Urothelium cell line (cell line): ENCODE measurements around the gene SAMD10.

Experiments used
- DNase-seq: peaks from one replicate; pipeline ENCODE4 v3.0.0; 2011; ENCODE audit warnings: low spot score, mixed read lengths
- FAIRE-seq: peaks from 2 replicates; lab custom pipeline; 2011; peaks lifted over from hg19 to GRCh38; lab: Jason Lieb, UNC

The SAMD10 gene

GRCh38 chr20:63957690-63958441 is 21.6 kb downstream of the SAMD10 start:
- FAIRE-seq (no peak), DNase-seq (peak; percentile 25)

- FAIRE-seq = no peak
Measured at GRCh38 chr20:63957004-63957689, 22.3 kb downstream of the SAMD10 start.

GRCh38 chr20:63956664-63957003 is 22.8 kb downstream of the SAMD10 start:
- no peak for DNase-seq
- no peak for FAIRE-seq

More at GRCh38 chr20:63957004-63957689, 22.3 kb downstream of the SAMD10 start:
- DNase-seq = peak; percentile 79

GRCh38 chr20:63955827-63956663 is 23.4 kb downstream of the SAMD10 start, which contains the start of gene UCKL1:
UCKL1 (minus strand) TSS chr20:63956416; CDS start chr20:63956372, 44 bp downstream.
- FAIRE-seq (no peak), DNase-seq (peak; percentile 90)

GRCh38 chr20:63955281-63955826 is 24.1 kb downstream of the SAMD10 start:
- DNase-seq (peak; percentile 49), FAIRE-seq (no peak)

- no peak for FAIRE-seq
Measured at GRCh38 chr20:63953764-63954429, 25.5 kb downstream of the SAMD10 start.

GRCh38 chr20:63952769-63953168 is 26.7 kb downstream of the SAMD10 start:
- DNase-seq (no peak), FAIRE-seq (no peak)

More at GRCh38 chr20:63953764-63954429, 25.5 kb downstream of the SAMD10 start:
- no peak for DNase-seq

GRCh38 chr20:63952210-63952535 is 27.3 kb downstream of the SAMD10 start:
- DNase-seq = no peak
- no peak for FAIRE-seq

- DNase-seq (no peak), FAIRE-seq (no peak)
Measured at GRCh38 chr20:63951398-63952209, 27.8 kb downstream of the SAMD10 start.

- FAIRE-seq (no peak), DNase-seq (no peak)
Measured at GRCh38 chr20:63950701-63951397, 28.6 kb downstream of the SAMD10 start.

- DNase-seq (no peak), FAIRE-seq (no peak)
Measured at GRCh38 chr20:63947638-63948456, 31.6 kb downstream of the SAMD10 start.

- FAIRE-seq (no peak), DNase-seq (no peak)
Measured at GRCh38 chr20:63946986-63947637, 32.3 kb downstream of the SAMD10 start.

- FAIRE-seq (no peak), DNase-seq (no peak)
Measured at GRCh38 chr20:63945921-63946920, 33.2 kb downstream of the SAMD10 start.

- FAIRE-seq = no peak
- no peak for DNase-seq
Measured at GRCh38 chr20:63945031-63945658, 34.3 kb downstream of the SAMD10 start.

- FAIRE-seq (no peak), DNase-seq (no peak)
Measured at GRCh38 chr20:63944078-63944941, 35.1 kb downstream of the SAMD10 start.
